ENCODE measurements around the gene NAGLU. TPM values are rescaled to one million over a fixed set of nuclear protein-coding genes. Genes with fewer than 3 reads are reported as not detected.

Gene NAGLU
- 7.7 TPM for total RNA-seq
- long read RNA-seq, transcript NAGLU-201 (6 exons, 2,544 nt) = major isoform, 24 of 35 reads
- long read RNA-seq, partial matches to known transcripts = 2 of 35 reads
- long read RNA-seq, other reads (novel, unspliced or antisense) = 9 of 35 reads

GRCh38 chr17:42536048-42536371, at the start of gene NAGLU:
Gene NAGLU (plus strand): TSS chr17:42536241. CDS start chr17:42536273, 32 bp downstream.
- peak; percentile 98 for DNase-seq
- Histone ChIP-seq H3K27ac (replicated peaks) (peak within 1 kb of the TSS; percentile 97), H3K9me3 (replicated peaks) (no peaks in the 10 kb centered on the region), H3K4me3 (peak within 1 kb of the TSS; percentile 79), H3K36me3 (peaks cover 26% of the 10 kb centered on the region), H3K27me3 (ENCODE audit: low read depth) (no peaks in the 10 kb centered on the region), H3K4me1 (peaks cover 41% of the 10 kb centered on the region)
- no peak for TF ChIP-seq CTCF (IDR thresholded peaks at IDR 0.05; ENCODE audit: borderline replicate concordance)
- intact Hi-C loops (cut with micrococcal nuclease) = no loop called here

GRCh38 chr17:42488032-42488431, 48.0 kb upstream of the NAGLU start:
- Histone ChIP-seq H3K4me1 (peaks cover 8% of the 10 kb centered on the region), H3K27me3 (ENCODE audit: low read depth) (no peaks in the 10 kb centered on the region), H3K36me3 (peaks cover 100% of the 10 kb centered on the region), H3K4me3 (no peak overlapping the region), H3K27ac (replicated peaks) (no peak overlapping the region), H3K9me3 (replicated peaks) (no peaks in the 10 kb centered on the region)
- no peak for TF ChIP-seq CTCF (IDR thresholded peaks at IDR 0.05; ENCODE audit: borderline replicate concordance)
- intact Hi-C loops (cut with micrococcal nuclease) = no loop called here
- DNase-seq = no peak

GRCh38 chr17:42493319-42493718, 42.7 kb upstream of the NAGLU start:
- no peak for TF ChIP-seq CTCF (IDR thresholded peaks at IDR 0.05; ENCODE audit: borderline replicate concordance)
- Histone ChIP-seq H3K27ac (replicated peaks) (no peak overlapping the region), H3K9me3 (replicated peaks) (no peaks in the 10 kb centered on the region), H3K4me3 (no peak overlapping the region), H3K4me1 (peaks cover 13% of the 10 kb centered on the region), H3K27me3 (ENCODE audit: low read depth) (no peaks in the 10 kb centered on the region), H3K36me3 (peaks cover 100% of the 10 kb centered on the region)
- intact Hi-C loops (cut with micrococcal nuclease) = no loop called here
- DNase-seq = no peak

GRCh38 chr17:42494673-42495072, 41.4 kb upstream of the NAGLU start:
- intact Hi-C loops (cut with micrococcal nuclease) = no loop called here
- no peaks in the 10 kb centered on the region for H3K27me3 ChIP-seq (ENCODE audit: low read depth)
- H3K4me3 ChIP-seq = no peak overlapping the region
- H3K27ac ChIP-seq (replicated peaks) = no peak overlapping the region
- no peak for TF ChIP-seq CTCF (IDR thresholded peaks at IDR 0.05; ENCODE audit: borderline replicate concordance)
- no peaks in the 10 kb centered on the region for H3K9me3 ChIP-seq (replicated peaks)
- H3K4me1 ChIP-seq = peaks cover 13% of the 10 kb centered on the region
- H3K36me3 ChIP-seq = peaks cover 100% of the 10 kb centered on the region
- DNase-seq = no peak

- no peak overlapping the region for H3K4me3 ChIP-seq
- H3K9me3 ChIP-seq (replicated peaks) = no peaks in the 10 kb centered on the region
- no peaks in the 10 kb centered on the region for H3K27me3 ChIP-seq (ENCODE audit: low read depth)
- no peak for TF ChIP-seq CTCF (IDR thresholded peaks at IDR 0.05; ENCODE audit: borderline replicate concordance)
- H3K27ac ChIP-seq (replicated peaks) = no peak overlapping the region
- peaks cover 100% of the 10 kb centered on the region for H3K36me3 ChIP-seq
- intact Hi-C loops (cut with micrococcal nuclease) = no loop called here
- DNase-seq = no peak
- H3K4me1 ChIP-seq = peaks cover 13% of the 10 kb centered on the region
These were observed 37.2 kb upstream of the NAGLU start for GRCh38 chr17:42498828-42499227.
